Endothelial cell (in vitro differentiated cells): ENCODE results near the gene MSANTD2. TPM values are rescaled to one million over a fixed set of nuclear protein-coding genes. Genes with fewer than 3 reads are reported as not detected.
"Not testable (repeated sequence)": the region's sequence is repeated elsewhere in the genome, so short reads cannot be mapped to it uniquely, and the experiment has no call there.

ENCODE experiments used
- DNase-seq: peaks from one replicate; pipeline ENCODE4 v3.0.0; 2021; ENCODE audit warnings: low spot score
- H3K27ac Mint-ChIP-seq: one replicate; pipeline ENCODE4 v1.8.0; 2021; ENCODE audit warnings: mixed read lengths, inconsistent platforms; ENCODE audit not compliant: unreplicated experiment
- H3K27me3 Mint-ChIP-seq: one replicate; pipeline ENCODE4 v1.8.0; 2021; ENCODE audit warnings: mild to moderate bottlenecking, moderate library complexity, mixed read lengths, inconsistent platforms; ENCODE audit not compliant: unreplicated experiment
- H3K36me3 Mint-ChIP-seq: one replicate; pipeline ENCODE4 v1.8.0; 2021; ENCODE audit warnings: mild to moderate bottlenecking, low read depth, mixed read lengths, inconsistent platforms; ENCODE audit not compliant: unreplicated experiment
- H3K4me1 Mint-ChIP-seq: one replicate; pipeline ENCODE4 v1.8.0; 2021; ENCODE audit warnings: mild to moderate bottlenecking, mixed read lengths, inconsistent platforms; ENCODE audit not compliant: unreplicated experiment
- H3K4me3 Mint-ChIP-seq: one replicate; pipeline ENCODE4 v1.8.0; 2021; ENCODE audit warnings: mild to moderate bottlenecking, mixed read lengths, inconsistent platforms; ENCODE audit not compliant: unreplicated experiment
- H3K9me3 Mint-ChIP-seq: one replicate; pipeline ENCODE4 v1.8.0; 2021; ENCODE audit warnings: mixed read lengths, inconsistent platforms; ENCODE audit not compliant: unreplicated experiment
- total RNA-seq: library from RNA; stranded (reverse); fragmentation: NEBNext Ultra II Directional; extraction: Animal tissue kit (Norgen Biotek cat#: 25700); gene quantifications from one replicate; pipeline ENCODE4 v1.2.1, GENCODE V29; 2021; ENCODE audit not compliant: unreplicated experiment
- TF ChIP-seq, protein P1 (sequence below): fragments of 200-600 bp; sonication (generic); IDR thresholded peaks from one replicate; pipeline ENCODE4 v1.5.0; 2021; ENCODE audit warnings: antibody characterized with exemption; ENCODE audit not compliant: unreplicated experiment

The MSANTD2 gene
- total RNA-seq, 1 donor from 2014 or later, result 32.4 TPM

GRCh38 chr11:124779568-124779967, 20.6 kb downstream of the MSANTD2 start:
- Mint-ChIP-seq H3K27ac (no peak overlapping the region), H3K9me3 (no peaks in the 10 kb centered on the region), H3K4me3 (no peak overlapping the region), H3K36me3 (no peaks in the 10 kb centered on the region), H3K27me3 (no peaks in the 10 kb centered on the region), H3K4me1 (peaks cover 7% of the 10 kb centered on the region)
- TF ChIP-seq, protein P1, sequence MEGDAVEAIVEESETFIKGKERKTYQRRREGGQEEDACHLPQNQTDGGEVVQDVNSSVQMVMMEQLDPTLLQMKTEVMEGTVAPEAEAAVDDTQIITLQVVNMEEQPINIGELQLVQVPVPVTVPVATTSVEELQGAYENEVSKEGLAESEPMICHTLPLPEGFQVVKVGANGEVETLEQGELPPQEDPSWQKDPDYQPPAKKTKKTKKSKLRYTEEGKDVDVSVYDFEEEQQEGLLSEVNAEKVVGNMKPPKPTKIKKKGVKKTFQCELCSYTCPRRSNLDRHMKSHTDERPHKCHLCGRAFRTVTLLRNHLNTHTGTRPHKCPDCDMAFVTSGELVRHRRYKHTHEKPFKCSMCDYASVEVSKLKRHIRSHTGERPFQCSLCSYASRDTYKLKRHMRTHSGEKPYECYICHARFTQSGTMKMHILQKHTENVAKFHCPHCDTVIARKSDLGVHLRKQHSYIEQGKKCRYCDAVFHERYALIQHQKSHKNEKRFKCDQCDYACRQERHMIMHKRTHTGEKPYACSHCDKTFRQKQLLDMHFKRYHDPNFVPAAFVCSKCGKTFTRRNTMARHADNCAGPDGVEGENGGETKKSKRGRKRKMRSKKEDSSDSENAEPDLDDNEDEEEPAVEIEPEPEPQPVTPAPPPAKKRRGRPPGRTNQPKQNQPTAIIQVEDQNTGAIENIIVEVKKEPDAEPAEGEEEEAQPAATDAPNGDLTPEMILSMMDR, result no peak
- no peak for DNase-seq

DNA sequence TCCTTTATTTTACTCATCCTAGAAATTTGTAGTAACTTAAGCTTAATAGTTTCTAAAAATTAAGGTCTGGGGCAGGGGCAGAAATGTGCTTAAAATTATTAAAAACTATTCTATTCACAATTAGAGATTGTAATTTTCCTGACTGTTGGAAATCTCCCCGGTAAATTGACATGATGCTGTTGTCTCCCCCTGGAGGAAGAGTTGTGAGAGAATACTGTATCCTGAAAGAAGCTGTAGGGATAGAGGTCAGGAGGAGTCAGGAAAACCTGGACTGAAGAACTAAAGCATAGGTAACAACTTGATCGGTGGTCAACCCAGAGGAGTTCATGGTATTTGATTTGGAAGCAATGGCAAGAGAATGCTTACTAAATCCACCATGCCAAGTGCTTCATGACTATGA, 21.9 kb downstream of the MSANTD2 start:
- H3K27ac Mint-ChIP-seq, result no peak overlapping the region
- TF ChIP-seq, protein P1, result no peak
- no peak overlapping the region for H3K4me3 Mint-ChIP-seq
- H3K27me3 Mint-ChIP-seq, result no peaks in the 10 kb centered on the region
- H3K36me3 Mint-ChIP-seq, result no peaks in the 10 kb centered on the region
- peaks cover 7% of the 10 kb centered on the region for H3K4me1 Mint-ChIP-seq
- H3K9me3 Mint-ChIP-seq, result no peaks in the 10 kb centered on the region
- no peak for DNase-seq

DNA sequence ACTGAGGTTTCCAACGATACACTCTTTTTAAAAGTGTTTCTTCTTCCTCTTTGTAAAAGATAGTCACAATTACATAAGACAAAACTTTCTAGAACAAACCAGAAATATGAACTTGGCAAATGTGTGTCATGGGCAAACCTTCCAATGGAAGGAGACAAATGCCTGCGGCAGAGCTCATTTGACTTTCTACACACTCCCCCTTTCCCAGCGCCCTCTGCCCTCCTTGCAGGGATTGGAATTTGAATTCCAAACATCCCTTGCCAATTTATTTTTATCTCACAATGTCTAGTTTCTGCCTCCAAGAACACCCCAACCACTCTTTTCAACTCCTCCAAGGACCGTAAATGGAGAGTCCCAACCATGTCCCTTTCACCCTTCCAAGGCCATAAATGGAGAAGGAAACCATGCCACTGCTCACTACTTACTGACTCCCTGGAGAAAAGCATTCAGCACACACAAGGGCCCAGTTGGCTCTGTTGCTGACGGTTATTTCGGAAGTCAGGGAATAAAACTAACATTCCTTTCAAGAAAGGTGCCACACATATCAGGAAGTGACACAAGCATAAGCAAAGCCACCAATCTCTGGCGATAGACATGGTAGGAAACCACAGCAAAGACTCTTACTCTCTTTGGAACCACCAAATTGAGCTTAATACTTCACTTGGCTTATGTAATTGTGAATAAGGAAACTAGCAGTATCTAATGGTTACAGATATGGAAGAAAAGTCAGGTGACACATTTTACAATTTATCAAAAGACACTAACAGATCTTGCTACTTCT, 23.2 kb downstream of the MSANTD2 start:
- Mint-ChIP-seq H3K9me3 (no peaks in the 10 kb centered on the region), H3K36me3 (no peaks in the 10 kb centered on the region), H3K27me3 (no peaks in the 10 kb centered on the region), H3K4me3 (no peak overlapping the region), H3K27ac (no peak overlapping the region), H3K4me1 (peaks cover 7% of the 10 kb centered on the region)
- no peak for DNase-seq
- TF ChIP-seq, protein P1, result no peak

- H3K27me3 Mint-ChIP-seq, H3K4me3 Mint-ChIP-seq, H3K36me3 Mint-ChIP-seq, H3K9me3 Mint-ChIP-seq, DNase-seq: not testable (repeated sequence)
- Mint-ChIP-seq H3K27ac (peak overlapping the region; percentile 30), H3K4me1 (peaks cover 22% of the 10 kb centered on the region)
Observed at GRCh38 chr11:124770959-124771358, 29.2 kb downstream of the MSANTD2 start.

DNA sequence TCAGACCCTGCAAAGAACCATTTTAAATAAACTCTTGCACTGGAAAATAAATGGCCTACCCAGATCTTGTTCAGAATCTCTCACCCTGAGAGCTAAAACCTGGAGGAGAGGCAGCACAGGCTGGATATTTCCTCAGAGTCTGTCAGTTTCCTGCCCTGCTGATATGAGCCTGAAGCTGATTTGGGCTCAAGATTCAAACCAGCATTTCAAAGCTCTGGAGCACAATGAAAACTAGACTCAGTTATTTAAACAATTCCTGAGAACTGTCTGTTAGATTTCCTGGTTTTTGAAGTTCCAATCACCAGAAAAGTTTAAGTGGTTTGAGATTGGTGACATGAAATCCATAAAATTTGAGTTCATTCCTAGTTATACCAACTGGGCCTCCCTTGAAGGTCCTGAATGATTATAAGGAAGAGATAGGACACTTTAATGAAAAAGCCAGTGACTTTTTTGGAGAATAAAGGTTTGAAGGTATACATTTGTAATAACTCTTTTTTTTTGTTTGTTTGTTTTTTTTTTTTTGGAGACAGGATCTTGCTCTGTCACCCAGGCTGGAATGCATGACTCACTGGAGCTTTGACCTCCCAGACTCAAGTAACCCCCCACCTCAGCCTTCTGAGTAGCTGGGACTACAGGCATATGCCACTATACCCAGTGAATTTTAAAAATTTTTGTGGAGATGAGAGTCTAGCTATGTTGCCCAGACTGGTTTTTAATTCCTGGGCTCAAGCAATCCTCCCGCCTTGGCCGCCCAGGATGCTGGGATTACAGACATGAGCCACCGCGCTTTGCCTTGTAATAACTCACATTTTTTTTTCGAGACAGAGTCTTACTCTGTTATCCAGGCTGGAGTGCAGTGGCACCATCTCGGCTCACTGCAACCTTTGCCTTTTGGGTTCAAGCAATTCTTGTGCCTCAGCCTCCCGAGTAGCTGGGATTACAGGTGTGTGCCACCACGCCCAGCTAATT, 30.1 kb downstream of the MSANTD2 start:
- Mint-ChIP-seq H3K27me3 (peaks cover 2% of the 10 kb centered on the region), H3K4me3 (no peak overlapping the region), H3K9me3 (no peaks in the 10 kb centered on the region), H3K27ac (peak overlapping the region; percentile 97), H3K4me1 (peaks cover 22% of the 10 kb centered on the region), H3K36me3 (peaks cover 7% of the 10 kb centered on the region)
- TF ChIP-seq, protein P1, result no peak
- DNase-seq, result no peak
